ENCODE results near the gene SPTBN1.

GRCh38 chr2:54499661-54500060 is 43.5 kb downstream of the SPTBN1 start:
- TF ChIP-seq CTCF (conservative IDR thresholded peaks at IDR 0.05; ENCODE audit: low read depth, low read length) (no peak), EZH2 (IDR thresholded peaks at IDR 0.05; ENCODE audit: low read length, unreplicated experiment) (no peak)

Data from PC-3 (cell line).